Tibial nerve (tissue), 4 donors: Measurements from ENCODE around the gene PRKCZ. TPM values are rescaled to one million over a fixed set of nuclear protein-coding genes. Genes with fewer than 3 reads are reported as not detected.

ENCODE experiments used
- DNase-seq, 2 donors: peaks; one replicate each; pipeline ENCODE4 v3.0.0-alpha.2; 2019; ENCODE audit warnings: low spot score in 2 of 2
- H3K27ac ChIP-seq, 4 donors: fragments of 200-600 bp; sonication (generic) in 3 of 4; one replicate each; pipeline ENCODE4 v1.5.1; 2017 to 2019; ENCODE audit warnings: mild to moderate bottlenecking in 1 of 4
- H3K27me3 ChIP-seq, 2 donors: fragments of 200-600 bp; sonication (generic) in 1 of 2; one replicate each; pipeline versions ENCODE4 v1.5.1 to v1.6.0; 2017 to 2019
- H3K36me3 ChIP-seq, 3 donors: fragments of 200-600 bp; sonication (generic); one replicate each; pipeline ENCODE4 v1.5.1; 2018 to 2019
- H3K4me1 ChIP-seq, 4 donors: fragments of 200-600 bp; sonication (generic) in 3 of 4; one replicate each; pipeline ENCODE4 v1.5.1; 2017 to 2019
- H3K4me3 ChIP-seq, 4 donors: fragments of 200-600 bp; sonication (generic) in 3 of 4; one replicate each; pipeline ENCODE4 v1.5.1; 2017 to 2019; ENCODE audit warnings: mild to moderate bottlenecking in 1 of 4, moderate library complexity in 1 of 4
- H3K9me3 ChIP-seq, 4 donors: fragments of 200-600 bp; sonication (generic) in 3 of 4; one replicate each; pipeline ENCODE4 v1.5.1; 2017 to 2019
- EP300 ChIP-seq, 2 donors: sonication (generic); formaldehyde crosslinking; IDR thresholded peaks; one replicate each; pipeline ENCODE4 v1.6.1; 2017; ENCODE audit warnings: antibody characterized with exemption in 2 of 2, mild to moderate bottlenecking in 1 of 2
- POLR2A ChIP-seq, 2 donors: fragments of 450-650 bp; IDR thresholded peaks; one replicate each; pipeline ENCODE4 v1.6.1; 2017; ENCODE audit warnings: antibody characterized with exemption in 2 of 2, mild to moderate bottlenecking in 2 of 2, moderate library complexity in 2 of 2
- WGBS, 2 donors: methylation state at CpG; one replicate each; pipeline ENCODE4 v1.1.5; 2018; 5-methylcytosine and 5-hydroxymethylcytosine counted together
- total RNA-seq, 4 donors: library from RNA; depleted of rRNA; stranded (reverse); fragments of >200 nt; gene quantifications; one replicate each; pipeline ENCODE4 v1.1.0, GENCODE V29; 2016
- TF ChIP-seq, protein P1 (sequence below), 5 experiments: fragments of 200-600 bp in 3 of 5; fragments of 450-650 bp in 2 of 5; sonication (generic) in 3 of 5; IDR thresholded peaks; one replicate each; pipeline ENCODE4 v1.5.1; 2016 to 2019; ENCODE audit warnings: antibody characterized with exemption in 5 of 5, mild to moderate bottlenecking in 3 of 5, moderate library complexity in 2 of 5

Gene PRKCZ
- total RNA-seq, 4 donors from 2014 or later, result 2.0 to 3.9 (median 2.8) TPM

DNA sequence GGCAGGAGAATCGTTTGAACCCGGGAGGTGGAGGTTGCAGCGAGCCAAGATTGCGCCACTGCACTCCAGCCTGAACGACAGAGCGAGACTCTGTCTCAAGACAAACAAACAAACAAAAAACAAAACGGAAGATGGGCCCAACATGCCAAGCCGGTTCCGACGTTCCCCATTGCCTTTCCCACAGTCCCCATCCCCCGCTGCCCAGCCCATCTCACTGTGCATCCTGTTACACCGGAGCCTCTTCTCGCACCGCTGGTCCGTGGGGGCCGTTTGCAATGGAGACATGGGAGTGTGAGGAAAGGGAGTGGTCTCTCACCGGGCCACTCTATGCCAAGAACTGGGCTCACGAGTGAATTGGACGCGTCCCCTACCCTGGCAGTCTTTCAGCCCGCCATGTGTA lies 45.4 kb upstream of the PRKCZ start:
- Histone ChIP-seq H3K36me3 (no peaks in the 10 kb centered on the region), H3K4me3 (no peak overlapping the region), H3K9me3 (no peaks in the 10 kb centered on the region), H3K4me1 (peaks cover 0 to 6% (median 0%) of the 10 kb centered on the region in 4 donors), H3K27ac (no peak overlapping the region), H3K27me3 (peaks cover 0 to 86% of the 10 kb centered on the region in 2 donors)
- no peak for TF ChIP-seq EP300 (IDR thresholded peaks at IDR 0.05)
- TF ChIP-seq POLR2A (IDR thresholded peaks at IDR 0.05), result no peak
- TF ChIP-seq, protein P1, sequence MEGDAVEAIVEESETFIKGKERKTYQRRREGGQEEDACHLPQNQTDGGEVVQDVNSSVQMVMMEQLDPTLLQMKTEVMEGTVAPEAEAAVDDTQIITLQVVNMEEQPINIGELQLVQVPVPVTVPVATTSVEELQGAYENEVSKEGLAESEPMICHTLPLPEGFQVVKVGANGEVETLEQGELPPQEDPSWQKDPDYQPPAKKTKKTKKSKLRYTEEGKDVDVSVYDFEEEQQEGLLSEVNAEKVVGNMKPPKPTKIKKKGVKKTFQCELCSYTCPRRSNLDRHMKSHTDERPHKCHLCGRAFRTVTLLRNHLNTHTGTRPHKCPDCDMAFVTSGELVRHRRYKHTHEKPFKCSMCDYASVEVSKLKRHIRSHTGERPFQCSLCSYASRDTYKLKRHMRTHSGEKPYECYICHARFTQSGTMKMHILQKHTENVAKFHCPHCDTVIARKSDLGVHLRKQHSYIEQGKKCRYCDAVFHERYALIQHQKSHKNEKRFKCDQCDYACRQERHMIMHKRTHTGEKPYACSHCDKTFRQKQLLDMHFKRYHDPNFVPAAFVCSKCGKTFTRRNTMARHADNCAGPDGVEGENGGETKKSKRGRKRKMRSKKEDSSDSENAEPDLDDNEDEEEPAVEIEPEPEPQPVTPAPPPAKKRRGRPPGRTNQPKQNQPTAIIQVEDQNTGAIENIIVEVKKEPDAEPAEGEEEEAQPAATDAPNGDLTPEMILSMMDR (IDR thresholded peaks at IDR 0.05), result no peak
- WGBS, 2 donors, result 76% methylated on average over 21 of the region's 21 CpGs
- DNase-seq, result no peak

DNA sequence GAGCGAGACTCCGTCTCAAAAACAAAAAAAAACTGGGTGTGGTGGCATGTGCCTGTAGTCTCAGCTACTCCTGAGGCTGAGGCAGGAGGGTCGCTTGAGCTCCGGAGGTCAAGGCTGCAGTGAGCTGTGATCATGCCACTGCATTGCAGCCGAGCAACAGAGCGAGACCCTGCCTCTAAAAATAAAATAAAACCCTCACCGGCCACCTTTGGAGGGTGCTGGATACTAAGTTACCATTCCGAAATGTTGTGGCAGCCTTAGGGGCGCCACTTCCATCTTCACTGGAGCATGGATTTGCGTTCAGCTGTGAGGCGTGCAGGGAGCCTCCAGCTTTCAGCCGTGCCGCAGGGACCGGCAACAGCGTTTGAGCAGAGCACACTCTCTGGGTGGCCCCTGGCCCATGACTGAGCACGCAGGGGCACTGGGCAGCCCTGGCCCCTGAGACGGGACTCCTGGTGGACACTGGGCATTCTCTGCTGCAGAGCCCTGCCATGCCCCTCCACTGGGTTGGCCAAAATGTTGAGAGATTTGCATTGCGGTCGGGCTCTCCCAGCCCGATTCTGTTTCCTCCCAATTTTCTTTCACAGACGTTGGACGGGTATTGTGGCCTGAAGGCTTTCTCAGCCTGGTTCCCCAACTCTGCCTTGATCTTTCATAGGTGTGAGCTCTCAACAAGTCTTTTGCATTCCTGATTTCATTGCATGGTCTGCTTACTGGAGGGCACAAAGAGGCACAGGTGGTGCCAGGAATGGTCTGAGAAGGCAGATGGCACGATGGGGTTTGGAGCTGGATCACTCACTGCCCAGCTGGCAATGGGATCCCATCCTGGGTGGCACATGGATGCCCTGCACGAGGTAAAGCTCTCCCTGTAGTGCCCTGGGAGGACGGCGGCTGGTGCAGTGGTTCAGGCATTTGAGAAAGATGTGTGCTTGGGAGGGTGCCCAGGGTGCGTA lies 40.8 kb upstream of the PRKCZ start:
- H3K4me1 ChIP-seq, result no peaks in the 10 kb centered on the region
- H3K27me3 ChIP-seq, result peaks cover 0 to 70% of the 10 kb centered on the region in 2 donors

DNA sequence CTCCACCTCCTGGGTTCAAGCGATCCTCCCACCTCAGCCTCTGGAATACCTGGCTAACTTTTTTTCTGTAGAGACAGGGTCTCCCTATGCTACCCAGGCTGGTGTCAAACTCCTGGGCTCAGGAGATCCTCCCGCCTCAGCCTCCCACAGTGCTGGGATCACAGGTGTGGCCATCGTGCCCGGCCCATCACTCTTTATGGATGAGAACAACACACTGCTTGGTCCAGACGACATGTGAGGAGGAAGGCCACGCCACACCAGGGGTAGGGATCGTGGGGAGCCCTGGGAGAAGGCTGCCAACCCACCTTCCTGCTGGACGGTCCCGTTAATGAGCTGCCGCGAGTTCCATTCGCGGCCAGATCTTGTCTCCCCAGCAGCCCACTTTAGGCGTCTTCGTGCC lies 36.0 kb upstream of the PRKCZ start:
- Histone ChIP-seq H3K27me3 (peaks cover 0 to 73% of the 10 kb centered on the region in 2 donors), H3K4me1 (peaks cover 0 to 6% (median 0%) of the 10 kb centered on the region in 4 donors), H3K27ac (no peak overlapping the region), H3K9me3 (no peaks in the 10 kb centered on the region), H3K4me3 (no peak overlapping the region), H3K36me3 (no peaks in the 10 kb centered on the region)
- WGBS, 2 donors, result 84 to 88% methylated on average over 15 of the region's 15 CpGs
- TF ChIP-seq, protein P1 (IDR thresholded peaks at IDR 0.05), result no peak
- TF ChIP-seq POLR2A (IDR thresholded peaks at IDR 0.05) (no peak), EP300 (IDR thresholded peaks at IDR 0.05) (no peak)
- DNase-seq, result no peak

More for the DNA sequence above, 40.8 kb upstream of the PRKCZ start:
- H3K27ac ChIP-seq, result no peak overlapping the region
- TF ChIP-seq EP300 (IDR thresholded peaks at IDR 0.05) (no peak), POLR2A (IDR thresholded peaks at IDR 0.05) (no peak)
- TF ChIP-seq, protein P1 (IDR thresholded peaks at IDR 0.05), result no peak
- H3K4me3 ChIP-seq, result no peak overlapping the region
- no peak for DNase-seq
- H3K36me3 ChIP-seq, result no peaks in the 10 kb centered on the region
- H3K9me3 ChIP-seq, result no peaks in the 10 kb centered on the region
- 83% methylated on average over 20 to 26 of the region's 27 CpGs for WGBS, 2 donors

DNA sequence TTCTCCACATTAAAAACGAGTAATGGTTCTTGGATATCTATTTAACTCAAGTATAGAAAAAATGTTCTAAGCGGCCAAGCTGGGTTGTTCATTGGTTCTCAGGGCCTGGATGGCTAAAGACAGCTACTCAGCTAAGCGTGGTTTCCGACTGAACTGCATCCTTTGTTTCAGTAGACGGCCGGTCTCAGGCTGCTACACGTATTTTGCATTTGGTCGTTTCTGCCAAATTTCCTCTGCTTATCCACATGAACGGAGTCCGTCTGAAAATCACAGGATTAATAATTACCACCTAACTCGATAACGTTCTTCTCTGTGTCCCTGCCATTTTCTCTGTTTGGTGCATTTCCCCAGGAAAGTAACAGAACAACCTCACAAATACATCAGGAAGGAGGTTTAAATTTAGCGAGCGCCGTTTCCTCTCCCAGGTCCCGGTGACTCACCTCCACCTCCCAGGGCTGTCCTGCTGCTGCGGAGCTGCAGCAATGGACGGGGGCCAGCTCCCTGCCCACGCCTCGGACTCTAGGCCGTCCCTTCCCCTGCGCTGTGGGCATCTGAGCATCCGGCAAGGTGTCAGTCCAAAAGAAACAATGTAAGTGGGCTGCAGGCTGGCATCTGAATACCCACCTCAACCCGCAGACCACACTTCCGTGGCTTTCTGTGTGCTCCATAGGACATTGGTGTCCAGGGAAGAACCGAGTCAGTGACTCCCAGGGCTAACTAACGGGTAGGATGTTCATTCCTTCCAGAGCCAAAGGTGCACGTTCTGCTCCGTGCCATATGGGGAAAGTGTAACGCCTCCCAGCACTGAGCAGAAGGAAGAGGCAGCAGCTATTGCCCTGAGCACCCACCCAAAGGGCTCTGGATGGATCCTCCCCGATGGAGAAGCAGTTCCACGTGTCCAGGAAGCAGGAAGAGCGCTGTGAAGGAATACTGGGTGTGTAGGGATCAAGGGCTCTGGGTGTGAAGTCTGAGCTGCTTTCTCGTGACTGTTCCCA lies 35.2 kb upstream of the PRKCZ start:
- peaks cover 0 to 76% of the 10 kb centered on the region in 2 donors for H3K27me3 ChIP-seq
- 56 to 60% methylated on average over 34 of the region's 34 CpGs for WGBS, 2 donors
- peaks cover 0 to 13% (median 2%) of the 10 kb centered on the region in 4 donors for H3K4me1 ChIP-seq
- no peak overlapping the region for H3K4me3 ChIP-seq
- H3K36me3 ChIP-seq, result no peaks in the 10 kb centered on the region
- TF ChIP-seq, protein P1 (IDR thresholded peaks at IDR 0.05), result no peak
- no peak for TF ChIP-seq EP300 (IDR thresholded peaks at IDR 0.05)
- TF ChIP-seq POLR2A (IDR thresholded peaks at IDR 0.05), result no peak
- H3K27ac ChIP-seq, result no peak overlapping the region
- DNase-seq, result no peak
- no peaks in the 10 kb centered on the region for H3K9me3 ChIP-seq
